ENCODE data around the gene FAM120C. TPM values are rescaled to one million over a fixed set of nuclear protein-coding genes. Genes with fewer than 3 reads are reported as not detected.

The FAM120C gene
- total and polyA plus RNA-seq, 8 donors: 3.4 to 7.3 (median 4.6) TPM

GRCh38 chrX:54177306-54177705, 5.7 kb downstream of the FAM120C start:
- TF ChIP-seq, protein P1, sequence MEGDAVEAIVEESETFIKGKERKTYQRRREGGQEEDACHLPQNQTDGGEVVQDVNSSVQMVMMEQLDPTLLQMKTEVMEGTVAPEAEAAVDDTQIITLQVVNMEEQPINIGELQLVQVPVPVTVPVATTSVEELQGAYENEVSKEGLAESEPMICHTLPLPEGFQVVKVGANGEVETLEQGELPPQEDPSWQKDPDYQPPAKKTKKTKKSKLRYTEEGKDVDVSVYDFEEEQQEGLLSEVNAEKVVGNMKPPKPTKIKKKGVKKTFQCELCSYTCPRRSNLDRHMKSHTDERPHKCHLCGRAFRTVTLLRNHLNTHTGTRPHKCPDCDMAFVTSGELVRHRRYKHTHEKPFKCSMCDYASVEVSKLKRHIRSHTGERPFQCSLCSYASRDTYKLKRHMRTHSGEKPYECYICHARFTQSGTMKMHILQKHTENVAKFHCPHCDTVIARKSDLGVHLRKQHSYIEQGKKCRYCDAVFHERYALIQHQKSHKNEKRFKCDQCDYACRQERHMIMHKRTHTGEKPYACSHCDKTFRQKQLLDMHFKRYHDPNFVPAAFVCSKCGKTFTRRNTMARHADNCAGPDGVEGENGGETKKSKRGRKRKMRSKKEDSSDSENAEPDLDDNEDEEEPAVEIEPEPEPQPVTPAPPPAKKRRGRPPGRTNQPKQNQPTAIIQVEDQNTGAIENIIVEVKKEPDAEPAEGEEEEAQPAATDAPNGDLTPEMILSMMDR (IDR thresholded peaks at IDR 0.05): no peak
- WGBS, 2 donors: 72 to 78% methylated on average over 3 of the region's 3 CpGs
- H3K27me3 ChIP-seq: no peaks in the 10 kb centered on the region
- H3K9me3 ChIP-seq: no peaks in the 10 kb centered on the region
- no peak for FAIRE-seq
- H3K36me3 ChIP-seq: no peaks in the 10 kb centered on the region
- no peak for DNase-seq
- no peak overlapping the region for H3K27ac ChIP-seq
- intact Hi-C loops (cut with DNase I): no loop called here
- ATAC-seq: no peak
- H3K4me3 ChIP-seq: no peak overlapping the region
- peaks cover 0 to 3% (median 0%) of the 10 kb centered on the region in 3 donors for H3K4me1 ChIP-seq

- DNase-seq: no peak
- intact Hi-C loops (cut with DNase I): no loop called here
- WGBS, 2 donors: 76 to 77% methylated on average over 3 of the region's 3 CpGs
- Histone ChIP-seq H3K27me3 (no peaks in the 10 kb centered on the region), H3K36me3 (no peaks in the 10 kb centered on the region), H3K4me3 (no peak overlapping the region), H3K4me1 (peaks cover 0 to under 1% (median 0%) of the 10 kb centered on the region in 3 donors), H3K27ac (no peak overlapping the region), H3K9me3 (no peaks in the 10 kb centered on the region)
- FAIRE-seq: no peak
- TF ChIP-seq, protein P1 (IDR thresholded peaks at IDR 0.05): no peak
- ATAC-seq: no peak
Measured at GRCh38 chrX:54173791-54174190, 9.3 kb downstream of the FAM120C start.

GRCh38 chrX:54172455-54172854, 10.6 kb downstream of the FAM120C start:
- DNase-seq: no peak
- intact Hi-C loops (cut with DNase I): no loop called here
- WGBS, 2 donors: 67 to 94% methylated on average over 3 of the region's 3 CpGs
- Histone ChIP-seq H3K4me3 (no peak overlapping the region), H3K9me3 (no peaks in the 10 kb centered on the region), H3K27me3 (no peaks in the 10 kb centered on the region), H3K4me1 (no peaks in the 10 kb centered on the region), H3K27ac (no peak overlapping the region), H3K36me3 (no peaks in the 10 kb centered on the region)
- TF ChIP-seq, protein P1 (IDR thresholded peaks at IDR 0.05): no peak
- FAIRE-seq: no peak
- ATAC-seq: no peak

GRCh38 chrX:54171527-54172250, 11.4 kb downstream of the FAM120C start:
- intact Hi-C loops (cut with DNase I): no loop called here
- no peak for ATAC-seq

GRCh38 chrX:54171091-54171490, 12.0 kb downstream of the FAM120C start:
- H3K4me1 ChIP-seq: no peaks in the 10 kb centered on the region
- no peaks in the 10 kb centered on the region for H3K36me3 ChIP-seq
- H3K27me3 ChIP-seq: no peaks in the 10 kb centered on the region
- no peak overlapping the region for H3K27ac ChIP-seq
- no peak overlapping the region for H3K4me3 ChIP-seq
- ATAC-seq: no peak
- FAIRE-seq: no peak
- intact Hi-C loops (cut with DNase I): no loop called here
- no peaks in the 10 kb centered on the region for H3K9me3 ChIP-seq
- TF ChIP-seq, protein P1 (IDR thresholded peaks at IDR 0.05): no peak
- no peak for DNase-seq

More at GRCh38 chrX:54171527-54172250, 11.4 kb downstream of the FAM120C start:
- FAIRE-seq (peak; percentile 26), DNase-seq (no peak)
- no peak overlapping the region for H3K4me3 ChIP-seq
- no peaks in the 10 kb centered on the region for H3K4me1 ChIP-seq
- H3K27ac ChIP-seq: no peak overlapping the region
- H3K9me3 ChIP-seq: no peaks in the 10 kb centered on the region
- TF ChIP-seq, protein P1 (IDR thresholded peaks at IDR 0.05): no peak
- WGBS, 2 donors: 73 to 86% methylated on average over 4 of the region's 4 CpGs
- no peaks in the 10 kb centered on the region for H3K36me3 ChIP-seq
- H3K27me3 ChIP-seq: no peaks in the 10 kb centered on the region

Data from pancreas (tissue), 10 donors.